GM23248 (cell line): ENCODE results near the gene SEMA3G.

Source experiments
- EZH2 ChIP-seq: fragments of 200-600 bp; sonication (generic); IDR thresholded peaks from 2 replicates; pipeline ENCODE4 v1.6.1; 2018; ENCODE audit warnings: antibody characterized with exemption, mild to moderate bottlenecking; ENCODE audit not compliant: insufficient read depth, poor library complexity, severe bottlenecking
- EZH2phosphoT487 ChIP-seq: fragments of 200-600 bp; sonication (generic); IDR thresholded peaks from 2 replicates; pipeline ENCODE4 v1.6.1; 2018; ENCODE audit warnings: antibody characterized with exemption, moderate library complexity, mild to moderate bottlenecking, low read depth; ENCODE audit not compliant: insufficient read depth

DNA sequence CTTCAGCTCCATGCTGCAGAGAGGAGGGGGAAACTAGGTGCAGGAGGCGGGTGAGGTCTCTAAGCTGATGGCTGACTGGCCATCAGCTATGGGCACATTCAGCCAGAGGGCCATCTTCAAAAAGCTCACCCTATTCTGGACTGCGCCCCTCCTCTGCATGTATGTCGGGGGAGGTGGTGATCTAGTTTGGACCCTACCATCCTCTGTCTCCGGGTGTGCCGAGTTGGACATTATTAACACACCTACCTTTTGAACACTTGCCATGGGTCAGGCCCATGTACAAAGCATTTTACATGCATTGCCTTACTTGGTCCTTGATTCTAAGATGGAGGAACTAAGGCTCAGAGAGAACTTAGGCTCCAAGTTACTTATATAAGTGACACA is 11.9 kb upstream of the SEMA3G start:
- TF ChIP-seq EZH2 (no peak), EZH2phosphoT487 (no peak)
